Mesenchymal stem cell (in vitro differentiated cells and primary cell): ENCODE measurements around the gene PRRC2C.

Experiments used
- DNase-seq: peaks from one replicate; pipeline ENCODE4 v3.0.0-alpha.2; 2013
- H2AFZ ChIP-seq: one replicate; pipeline ENCODE4 v1.6.1; 2013; ENCODE audit warnings: low read depth, mild to moderate bottlenecking, control low read depth, inconsistent platforms, low read length, moderate library complexity
- H2AK5ac ChIP-seq: 2 replicates; pipeline ENCODE4 v1.6.1; 2013; ENCODE audit warnings: low read length, moderate library complexity, mild to moderate bottlenecking, inconsistent platforms; ENCODE audit not compliant: severe bottlenecking
- H2BK120ac ChIP-seq: one replicate; pipeline ENCODE4 v1.6.1; 2013; ENCODE audit warnings: low read depth, mild to moderate bottlenecking, inconsistent platforms, low read length, moderate library complexity
- H2BK12ac ChIP-seq, 2 experiments: one replicate each; pipeline ENCODE4 v1.6.1; 2013; ENCODE audit warnings: inconsistent platforms in 2 of 2, low read length in 2 of 2, mild to moderate bottlenecking in 2 of 2, moderate library complexity in 2 of 2, control low read depth in 1 of 2
- H2BK15ac ChIP-seq: one replicate; pipeline ENCODE4 v1.6.1; 2013; ENCODE audit warnings: mild to moderate bottlenecking, low read depth, inconsistent platforms; ENCODE audit not compliant: poor library complexity, severe bottlenecking
- H2BK5ac ChIP-seq: 2 replicates; pipeline ENCODE4 v1.6.1; 2013; ENCODE audit warnings: low read depth, mild to moderate bottlenecking, low read length, control low read depth, inconsistent platforms; ENCODE audit not compliant: poor library complexity, severe bottlenecking
- H3K14ac ChIP-seq, 2 experiments: one replicate each; pipeline ENCODE4 v1.6.1; 2013; ENCODE audit warnings: inconsistent platforms in 2 of 2, low read length in 2 of 2, control low read depth in 1 of 2, mild to moderate bottlenecking in 1 of 2, moderate library complexity in 1 of 2
- H3K18ac ChIP-seq, 2 experiments: one replicate each; pipeline ENCODE4 v1.6.1; 2013; ENCODE audit warnings: inconsistent platforms in 2 of 2, low read length in 2 of 2, control low read depth in 1 of 2, low read depth in 1 of 2, mild to moderate bottlenecking in 1 of 2
- H3K23ac ChIP-seq, 2 experiments: one replicate each; pipeline ENCODE4 v1.6.1; 2013; ENCODE audit warnings: inconsistent platforms in 2 of 2, low read length in 2 of 2, mild to moderate bottlenecking in 2 of 2, moderate library complexity in 2 of 2, control low read depth in 1 of 2
- H3K27ac ChIP-seq: 2 replicates; pipeline ENCODE4 v1.5.1; 2013; ENCODE audit warnings: mild to moderate bottlenecking, moderate library complexity, low read length, control low read depth, inconsistent platforms; ENCODE audit not compliant: poor library complexity, severe bottlenecking
- H3K27me3 ChIP-seq, 2 experiments: 2 replicates each; pipeline versions ENCODE4 v1.6.1 to v1.7.0; 2013; ENCODE audit warnings: low read length in 2 of 2, mild to moderate bottlenecking in 2 of 2, moderate library complexity in 2 of 2, control low read depth in 1 of 2, inconsistent platforms in 1 of 2; ENCODE audit not compliant: control insufficient read depth in 1 of 2, insufficient read depth in 1 of 2
- H3K36me3 ChIP-seq, 2 experiments: 2 replicates each; pipeline versions ENCODE4 v1.6.1 to v1.7.0; 2013; ENCODE audit warnings: low read length in 2 of 2, control low read depth in 1 of 2, inconsistent platforms in 1 of 2, low read depth in 1 of 2, mild to moderate bottlenecking in 1 of 2; ENCODE audit not compliant: insufficient read depth in 2 of 2, control insufficient read depth in 1 of 2
- H3K4ac ChIP-seq, 2 experiments: one replicate each; pipeline ENCODE4 v1.6.1; 2013; ENCODE audit warnings: inconsistent platforms in 2 of 2, low read length in 2 of 2, mild to moderate bottlenecking in 2 of 2, moderate library complexity in 2 of 2, control low read depth in 1 of 2, low read depth in 1 of 2
- H3K4me1 ChIP-seq: 2 replicates; pipeline ENCODE4 v1.6.1; 2013; ENCODE audit warnings: low read depth, low read length, control low read depth; ENCODE audit not compliant: control insufficient read depth, insufficient read depth
- H3K4me2 ChIP-seq: 2 replicates; pipeline ENCODE4 v1.6.1; 2013; ENCODE audit warnings: low read length, mild to moderate bottlenecking, inconsistent platforms; ENCODE audit not compliant: poor library complexity, severe bottlenecking
- H3K4me3 ChIP-seq, 2 experiments: 2 replicates each; pipeline versions ENCODE4 v1.5.1 to v1.7.0; 2013; ENCODE audit warnings: low read length in 2 of 2, mild to moderate bottlenecking in 2 of 2, control low read depth in 1 of 2, low read depth in 1 of 2; ENCODE audit not compliant: insufficient read depth in 1 of 2
- H3K79me1 ChIP-seq: replicated peaks from 2 replicates; pipeline ENCODE4 v1.6.1; 2013; ENCODE audit warnings: mild to moderate bottlenecking, control low read depth, low read length, inconsistent platforms; ENCODE audit not compliant: poor library complexity, severe bottlenecking
- H3K9ac ChIP-seq: 2 replicates; pipeline ENCODE4 v1.7.0; 2013; ENCODE audit warnings: mild to moderate bottlenecking, low read length, moderate library complexity
- H3K9me3 ChIP-seq: 2 replicates; pipeline ENCODE4 v1.7.0; 2013; ENCODE audit warnings: mild to moderate bottlenecking, low read length; ENCODE audit not compliant: control insufficient read depth
- H4K8ac ChIP-seq: one replicate; pipeline ENCODE4 v1.6.1; 2013; ENCODE audit warnings: inconsistent platforms, mild to moderate bottlenecking, low read length, moderate library complexity
- H4K91ac ChIP-seq: one replicate; pipeline ENCODE4 v1.6.1; 2013; ENCODE audit warnings: mild to moderate bottlenecking, low read length, inconsistent platforms
- WGBS: methylation state at CpG from one replicate; pipeline ENCODE4 v1.1.7; 2013; ENCODE audit warnings: mixed read lengths; 5-methylcytosine and 5-hydroxymethylcytosine counted together

The PRRC2C gene

GRCh38 chr1:171627020-171627419 lies 141.7 kb downstream of the PRRC2C start:
- no peaks in the 10 kb centered on the region for H3K79me1 ChIP-seq
- no peak overlapping the region for H3K4me3 ChIP-seq
- no peak overlapping the region for H4K8ac ChIP-seq
- WGBS: 81% methylated on average over 5 of the region's 5 CpGs
- H3K14ac ChIP-seq: no peak overlapping the region
- no peak overlapping the region for H2BK15ac ChIP-seq
- H3K27me3 ChIP-seq: peaks cover 3 to 15% of the 10 kb centered on the region in 2 experiments
- no peak overlapping the region for H3K9ac ChIP-seq
- H2BK120ac ChIP-seq: no peak overlapping the region
- H2BK5ac ChIP-seq: no peak overlapping the region
- peaks cover 5% of the 10 kb centered on the region for H3K9me3 ChIP-seq
- no peaks in the 10 kb centered on the region for H3K4me1 ChIP-seq
- H2AFZ ChIP-seq: no peak overlapping the region
- no peak overlapping the region for H3K27ac ChIP-seq
- H3K18ac ChIP-seq: no peak overlapping the region
- no peak overlapping the region for H3K23ac ChIP-seq
- H3K4ac ChIP-seq: no peak overlapping the region
- no peak overlapping the region for H4K91ac ChIP-seq
- no peak overlapping the region for H2AK5ac ChIP-seq
- no peaks in the 10 kb centered on the region for H3K36me3 ChIP-seq
- H2BK12ac ChIP-seq: no peak overlapping the region
- no peak overlapping the region for H3K4me2 ChIP-seq
- DNase-seq: no peak

GRCh38 chr1:171628225-171628624 lies 142.9 kb downstream of the PRRC2C start:
- no peak for DNase-seq
- Histone ChIP-seq H2AFZ (no peak overlapping the region), H3K4me1 (no peaks in the 10 kb centered on the region), H3K9ac (no peak overlapping the region), H3K9me3 (peaks cover 6% of the 10 kb centered on the region), H3K4me3 (no peak overlapping the region), H3K27ac (no peak overlapping the region), H2AK5ac (no peak overlapping the region), H3K4me2 (no peak overlapping the region), H3K36me3 (no peaks in the 10 kb centered on the region), H4K8ac (no peak overlapping the region), H2BK15ac (no peak overlapping the region), H3K79me1 (no peaks in the 10 kb centered on the region), H3K27me3 (peaks cover 3 to 12% of the 10 kb centered on the region in 2 experiments), H3K14ac (no peak overlapping the region), H2BK12ac (no peak overlapping the region), H3K4ac (no peak overlapping the region), H2BK120ac (no peak overlapping the region), H4K91ac (no peak overlapping the region), H3K23ac (no peak overlapping the region), H2BK5ac (no peak overlapping the region), H3K18ac (no peak overlapping the region)
- WGBS: 94% methylated on average over 2 of the region's 2 CpGs

- Histone ChIP-seq H3K79me1 (no peaks in the 10 kb centered on the region), H3K36me3 (no peaks in the 10 kb centered on the region), H3K23ac (no peak overlapping the region), H4K91ac (no peak overlapping the region), H3K4ac (no peak overlapping the region), H3K4me1 (no peaks in the 10 kb centered on the region), H2AFZ (no peak overlapping the region), H4K8ac (no peak overlapping the region), H3K27me3 (peaks cover 0 to 6% of the 10 kb centered on the region in 2 experiments), H2BK5ac (no peak overlapping the region), H2BK15ac (no peak overlapping the region), H3K9me3 (peaks cover 6% of the 10 kb centered on the region), H2AK5ac (no peak overlapping the region), H3K9ac (no peak overlapping the region), H2BK12ac (no peak overlapping the region), H2BK120ac (no peak overlapping the region), H3K4me3 (no peak overlapping the region), H3K27ac (no peak overlapping the region), H3K18ac (no peak overlapping the region), H3K4me2 (no peak overlapping the region), H3K14ac (no peak overlapping the region)
- WGBS: 70% methylated on average over 2 of the region's 2 CpGs
- DNase-seq: no peak
Measured at GRCh38 chr1:171635661-171636060, 150.3 kb downstream of the PRRC2C start.

GRCh38 chr1:171636141-171636540 lies 150.8 kb downstream of the PRRC2C start:
- Histone ChIP-seq H3K18ac (no peak overlapping the region), H2BK15ac (no peak overlapping the region), H2BK120ac (no peak overlapping the region), H3K4me2 (no peak overlapping the region), H4K8ac (no peak overlapping the region), H3K23ac (no peak overlapping the region), H3K14ac (no peak overlapping the region), H3K27me3 (peaks cover 0 to 4% of the 10 kb centered on the region in 2 experiments), H3K36me3 (no peaks in the 10 kb centered on the region), H3K9ac (no peak overlapping the region), H3K4me1 (no peaks in the 10 kb centered on the region), H3K4me3 (no peak overlapping the region), H3K27ac (no peak overlapping the region), H4K91ac (no peak overlapping the region), H2AFZ (no peak overlapping the region), H2BK12ac (no peak overlapping the region), H2AK5ac (no peak overlapping the region), H3K4ac (no peak overlapping the region), H3K79me1 (no peaks in the 10 kb centered on the region), H2BK5ac (no peak overlapping the region), H3K9me3 (peaks cover 6% of the 10 kb centered on the region)
- whole genome bisulfite sequencing: 84% methylated on average over 11 of the region's 11 CpGs
- DNase-seq: no peak
